Heart left ventricle (tissue), 16 donors: ENCODE results near the gene IL12B. TPM values are rescaled to one million over a fixed set of nuclear protein-coding genes. Genes with fewer than 3 reads are reported as not detected.

Source experiments
- ATAC-seq, 4 donors: fragments of 200-7000 bp; cut with Tn5 transposase; one replicate each; pipeline ENCODE4 v1.9.1; 2020 to 2022; ENCODE audit warnings: moderate library complexity in 4 of 4, mild to moderate bottlenecking in 3 of 4, moderate number of reproducible peaks in 1 of 4
- DNase-seq, 5 donors: peaks; one replicate each; pipeline ENCODE4 v3.0.0-alpha.2; 2020
- H3K27ac ChIP-seq, 12 donors: fragments of 200-600 bp; sonication (generic) in 4 of 12; one replicate each; pipeline versions ENCODE4 v1.5.0 to v1.8.0; 2016 to 2022; ENCODE audit warnings: mild to moderate bottlenecking in 2 of 12
- H3K27me3 ChIP-seq, 9 donors: fragments of 200-600 bp; sonication (generic) in 2 of 9; one replicate each; pipeline versions ENCODE4 v1.5.1 to v1.8.0; 2016 to 2022; ENCODE audit warnings: mild to moderate bottlenecking in 3 of 9
- H3K36me3 ChIP-seq, 9 donors: fragments of 200-600 bp; sonication (generic) in 2 of 9; one replicate each; pipeline versions ENCODE4 v1.5.0 to v1.8.0; 2018 to 2022; ENCODE audit warnings: mild to moderate bottlenecking in 2 of 9
- H3K4me1 ChIP-seq, 12 donors: fragments of 200-600 bp; sonication (generic) in 4 of 12; one replicate each; pipeline versions ENCODE4 v1.5.0 to v1.8.0; 2016 to 2022; ENCODE audit warnings: mild to moderate bottlenecking in 3 of 12
- H3K4me3 ChIP-seq, 12 donors: fragments of 200-600 bp; sonication (generic) in 4 of 12; one replicate each; pipeline versions ENCODE4 v1.5.0 to v1.8.0; 2017 to 2022; ENCODE audit warnings: mild to moderate bottlenecking in 9 of 12, moderate library complexity in 4 of 12
- H3K9me3 ChIP-seq, 12 donors: fragments of 200-600 bp; sonication (generic) in 4 of 12; one replicate each; pipeline versions ENCODE4 v1.5.0 to v1.8.0; 2016 to 2022; ENCODE audit warnings: mild to moderate bottlenecking in 1 of 12
- POLR2A ChIP-seq, 2 donors: fragments of 450-650 bp; IDR thresholded peaks; one replicate each; pipeline ENCODE4 v1.6.1; 2017; ENCODE audit warnings: antibody characterized with exemption in 2 of 2, mild to moderate bottlenecking in 2 of 2, moderate library complexity in 2 of 2
- WGBS, 4 donors: extraction: QIAGEN DNeasy Blood & Tissue Kit in 2 of 4; methylation state at CpG; one replicate each; pipeline versions ENCODE4 v1.1.5 to v1.1.7; 2013 to 2018; 5-methylcytosine and 5-hydroxymethylcytosine counted together
- intact Hi-C, 10 donors: fragments of 100-400 bp; cut with DNase I; formaldehyde crosslinking; loops; one replicate each; pipeline versions ENCODE4 v1.11.1 to v1.14.2; 2022
- polyA plus RNA-seq, 2 donors: library from polyadenylated mRNA; stranded (reverse); fragments of 200-250 nt; gene quantifications; one replicate each; pipeline ENCODE4 v1.2.3, GENCODE V29; 2013
- total RNA-seq, 9 donors: library from RNA; depleted of rRNA in 2 of 9; stranded (reverse); fragments of >200 nt in 2 of 9; fragmentation: NEBNext Ultra II Directional in 3 of 9; extraction: Animal tissue kit (Norgen Biotek cat#: 25700) in 3 of 9; gene quantifications; one replicate each; pipeline versions ENCODE4 v1.1.0 to v1.2.4, GENCODE V29; 2016 to 2023
- TF ChIP-seq, protein P1 (sequence below), 12 donors: fragments of 200-600 bp; sonication (generic) in 4 of 12; IDR thresholded peaks; one replicate each; pipeline versions ENCODE4 v1.5.0 to v1.8.0; 2018 to 2022; ENCODE audit warnings: antibody characterized with exemption in 12 of 12, mild to moderate bottlenecking in 5 of 12
- donor health status: ischemic (EF 13 %, LVEDD 7.1; RV severe dilation, severe dysfunction).
- donor health status: healthy with polysubstance abuse.
- donor health status: DM: no; HTN: yes; CAD: no.
- donor health status: DM: no; HTN: no; CAD: no.
- donor health status: ischemic (EF 25% LVEDD 6.9; RV normal size, moderate dysfunction).
- donor health status: ischemic (EF 25% LVEDD 5.7; RV mildly dilated, moderate dysfunction).
- donor health status: healthy.
- donor health status: DM: yes; HTN: yes; CAD: no.
- donor health status: ischemic (EF 35%, LVEDD 5.7; RV mildly dilated, moderate dysfunction).
- donor health status: nonischemic (EF 11% LVEDD 7.7; RV severe dilation, severe dysfunction).
- donor health status: DM: yes; HTN: yes; CAD: no.
- donor health status: PGD.
- donor health status: ischemic (EF 29% LVEDD 5.4; RV normal size, mild dysfunction).
- donor health status: nonischemic (EF 23%, LVEDD 6.1; RV moderate dilation, normal function).

Gene IL12B
- total and polyA plus RNA-seq, 11 donors = not detected

DNA sequence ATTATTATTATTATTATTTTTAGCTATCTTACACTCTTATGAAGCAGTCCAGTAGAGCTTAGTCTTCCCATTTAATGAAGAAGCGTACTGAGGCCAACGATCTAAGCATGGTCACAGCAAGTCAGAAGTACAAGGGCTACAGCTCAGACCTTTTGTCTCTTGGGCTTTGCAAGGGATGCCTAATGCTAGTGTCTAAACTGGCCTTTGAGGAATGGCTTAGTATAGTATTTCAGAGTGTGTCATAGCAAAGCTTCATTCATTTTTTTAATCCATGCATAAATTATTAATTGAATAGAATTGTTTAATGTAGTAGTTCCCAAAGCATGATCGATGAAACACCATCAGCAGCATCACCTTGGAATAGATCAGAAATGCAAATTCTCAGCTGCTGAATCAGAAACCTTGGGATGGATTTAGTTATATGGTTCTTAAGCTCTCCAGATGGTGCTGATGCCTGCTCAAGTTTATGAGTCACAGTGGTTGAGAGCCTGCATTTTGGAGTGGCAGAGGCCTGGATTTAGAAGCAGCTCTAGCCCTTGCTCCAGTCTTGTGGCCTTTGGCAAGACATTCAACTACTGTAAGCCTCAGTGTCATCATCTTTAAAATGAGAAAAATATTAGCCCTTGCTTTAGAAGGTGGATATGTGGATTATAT lies 6.1 kb downstream of the IL12B start:
- Histone ChIP-seq H3K4me3 (no peak overlapping the region), H3K4me1 (no peaks in the 10 kb centered on the region), H3K27ac (no peak overlapping the region), H3K9me3 (no peaks in the 10 kb centered on the region), H3K36me3 (no peaks in the 10 kb centered on the region), H3K27me3 (peaks cover 0 to 19% (median 0%) of the 10 kb centered on the region in 9 donors)
- no peak for DNase-seq
- intact Hi-C loops = no loop called here
- TF ChIP-seq, protein P1, sequence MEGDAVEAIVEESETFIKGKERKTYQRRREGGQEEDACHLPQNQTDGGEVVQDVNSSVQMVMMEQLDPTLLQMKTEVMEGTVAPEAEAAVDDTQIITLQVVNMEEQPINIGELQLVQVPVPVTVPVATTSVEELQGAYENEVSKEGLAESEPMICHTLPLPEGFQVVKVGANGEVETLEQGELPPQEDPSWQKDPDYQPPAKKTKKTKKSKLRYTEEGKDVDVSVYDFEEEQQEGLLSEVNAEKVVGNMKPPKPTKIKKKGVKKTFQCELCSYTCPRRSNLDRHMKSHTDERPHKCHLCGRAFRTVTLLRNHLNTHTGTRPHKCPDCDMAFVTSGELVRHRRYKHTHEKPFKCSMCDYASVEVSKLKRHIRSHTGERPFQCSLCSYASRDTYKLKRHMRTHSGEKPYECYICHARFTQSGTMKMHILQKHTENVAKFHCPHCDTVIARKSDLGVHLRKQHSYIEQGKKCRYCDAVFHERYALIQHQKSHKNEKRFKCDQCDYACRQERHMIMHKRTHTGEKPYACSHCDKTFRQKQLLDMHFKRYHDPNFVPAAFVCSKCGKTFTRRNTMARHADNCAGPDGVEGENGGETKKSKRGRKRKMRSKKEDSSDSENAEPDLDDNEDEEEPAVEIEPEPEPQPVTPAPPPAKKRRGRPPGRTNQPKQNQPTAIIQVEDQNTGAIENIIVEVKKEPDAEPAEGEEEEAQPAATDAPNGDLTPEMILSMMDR (IDR thresholded peaks at IDR 0.05) = no peak
- TF ChIP-seq POLR2A (IDR thresholded peaks at IDR 0.05) = no peak
- WGBS, 4 donors = 93 to 95% (median 94%) methylated on average over 3 of the region's 3 CpGs
- no peak for ATAC-seq

DNA sequence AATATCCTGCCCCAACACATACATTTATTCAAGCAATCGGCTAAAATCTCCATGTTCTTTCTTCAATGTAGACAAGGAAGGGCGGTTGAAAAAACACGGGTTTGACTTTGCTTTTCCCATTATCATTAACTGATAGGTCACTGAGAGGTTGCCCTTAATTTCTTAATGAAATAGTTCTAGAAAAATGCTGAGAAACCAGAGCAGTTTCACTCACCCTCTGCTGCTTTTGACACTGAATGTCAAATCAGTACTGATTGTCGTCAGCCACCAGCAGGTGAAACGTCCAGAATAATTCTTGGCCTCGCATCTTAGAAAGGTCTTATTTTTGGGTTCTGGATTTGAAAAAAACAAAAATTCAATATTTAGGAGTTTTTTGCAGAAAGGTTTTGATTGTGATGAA lies 8.1 kb downstream of the IL12B start:
- H3K9me3 ChIP-seq = no peaks in the 10 kb centered on the region
- intact Hi-C loops = no loop called here
- H3K36me3 ChIP-seq = no peaks in the 10 kb centered on the region
- DNase-seq (no peak), ATAC-seq (no peak)
- no peaks in the 10 kb centered on the region for H3K4me1 ChIP-seq
- peaks cover 0 to 9% (median 0%) of the 10 kb centered on the region in 9 donors for H3K27me3 ChIP-seq
- no peak overlapping the region for H3K27ac ChIP-seq
- no peak overlapping the region for H3K4me3 ChIP-seq
- 86 to 90% (median 88%) methylated on average over 6 of the region's 6 CpGs for WGBS, 4 donors
- TF ChIP-seq POLR2A (IDR thresholded peaks at IDR 0.05) = no peak
- TF ChIP-seq, protein P1 (IDR thresholded peaks at IDR 0.05) = no peak

DNA sequence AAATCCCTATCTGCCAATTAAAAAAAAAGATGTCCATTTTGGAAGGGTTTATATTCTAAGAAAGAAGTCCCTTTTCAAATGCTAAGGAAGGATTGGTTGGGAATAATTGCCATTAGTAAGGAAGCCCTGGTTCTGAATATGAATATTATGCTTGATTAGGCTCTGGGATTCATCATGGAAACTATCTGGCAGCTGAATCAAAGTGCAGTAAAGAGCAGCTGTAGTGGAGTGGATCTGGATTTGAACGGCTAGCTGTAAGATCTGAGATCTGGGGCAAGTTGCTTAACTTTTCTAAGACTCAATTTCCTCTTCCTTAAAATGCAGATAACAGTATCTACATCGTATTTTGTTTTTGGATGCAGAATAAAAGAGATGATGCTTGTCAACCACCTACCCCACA lies 10.5 kb downstream of the IL12B start:
- ATAC-seq (no peak), DNase-seq (no peak)
- Histone ChIP-seq H3K4me3 (no peak overlapping the region), H3K4me1 (no peaks in the 10 kb centered on the region), H3K27me3 (no peaks in the 10 kb centered on the region), H3K27ac (no peak overlapping the region), H3K9me3 (no peaks in the 10 kb centered on the region), H3K36me3 (no peaks in the 10 kb centered on the region)
- intact Hi-C loops = loop anchor here in 4 of 10 donors (5.0 to 10.0 kb wide), 2 partner anchors 163 to 165 kb away; no protein-coding TSS in a partner anchor
- TF ChIP-seq, protein P1 (IDR thresholded peaks at IDR 0.05) = no peak
- no peak for TF ChIP-seq POLR2A (IDR thresholded peaks at IDR 0.05)
- 36 to 60% (median 49%) methylated on average over 2 of the region's 2 CpGs for WGBS, 4 donors

DNA sequence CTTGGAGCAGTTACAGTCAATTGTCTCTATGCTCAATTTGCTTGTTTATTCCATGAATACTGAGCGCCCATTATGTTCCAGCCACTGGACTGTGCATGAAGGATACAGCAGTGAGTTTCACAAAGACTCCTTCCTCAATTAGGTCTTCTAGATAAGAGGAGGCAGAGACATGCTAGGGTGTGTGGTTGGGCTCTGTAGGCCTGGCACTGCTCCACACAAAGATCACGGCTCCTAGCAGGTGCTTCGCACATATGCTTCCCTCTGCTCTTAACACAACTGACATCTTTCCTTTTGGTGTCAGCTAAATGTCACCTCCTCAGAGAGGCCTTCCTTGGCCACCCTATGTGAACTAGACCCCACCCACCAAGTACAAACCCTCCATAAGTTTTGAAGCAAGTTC lies 10.9 kb downstream of the IL12B start:
- 75 to 80% (median 78%) methylated on average over 3 of the region's 3 CpGs for WGBS, 4 donors
- no peak overlapping the region for H3K27ac ChIP-seq
- no peak overlapping the region for H3K4me3 ChIP-seq
- no peak for DNase-seq
- intact Hi-C loops = loop anchor here in 4 of 10 donors (5.0 to 10.0 kb wide), 2 partner anchors 162 to 165 kb away; no protein-coding TSS in a partner anchor
- H3K27me3 ChIP-seq = no peaks in the 10 kb centered on the region
- no peak for TF ChIP-seq POLR2A (IDR thresholded peaks at IDR 0.05)
- TF ChIP-seq, protein P1 (IDR thresholded peaks at IDR 0.05) = no peak
- H3K4me1 ChIP-seq = no peaks in the 10 kb centered on the region
- no peaks in the 10 kb centered on the region for H3K9me3 ChIP-seq
- ATAC-seq = no peak
- no peaks in the 10 kb centered on the region for H3K36me3 ChIP-seq
